Neural cell (in vitro differentiated cells): ENCODE measurements around the gene FHAD1. TPM values are rescaled to one million over a fixed set of nuclear protein-coding genes. Genes with fewer than 3 reads are reported as not detected.

Experiments used
- H2AFZ ChIP-seq: fragments of 200-600, 300-800 bp; sonication (generic), shearing (Covaris generic); 2 replicates; pipeline ENCODE4 v1.6.0; 2014; ENCODE audit warnings: low read depth, mild to moderate bottlenecking, antibody characterized with exemption, low read length, moderate library complexity
- H3F3A ChIP-seq: fragments of 200-600 bp; shearing (Covaris generic); 2 replicates; pipeline ENCODE4 v1.6.1; 2016; ENCODE audit warnings: mild to moderate bottlenecking, moderate library complexity, mixed read lengths, antibody characterized with exemption, low read length; ENCODE audit not compliant: insufficient read depth, poor library complexity, severe bottlenecking
- H3K27ac ChIP-seq: fragments of 200-600, 300-800 bp; sonication (generic), shearing (Covaris generic); 2 replicates; pipeline ENCODE4 v1.5.1; 2014; ENCODE audit warnings: mild to moderate bottlenecking, low read length, moderate library complexity
- H3K27me3 ChIP-seq: fragments of 300-800, 200-600 bp; sonication (generic), shearing (Covaris generic); 2 replicates; pipeline ENCODE4 v1.6.0; 2014; ENCODE audit warnings: mild to moderate bottlenecking, low read depth, low read length, moderate library complexity; ENCODE audit not compliant: insufficient read depth
- H3K36me3 ChIP-seq: fragments of 300-800, 200-600 bp; sonication (generic), shearing (Covaris generic); 2 replicates; pipeline ENCODE4 v1.5.1; 2014; ENCODE audit warnings: mild to moderate bottlenecking, antibody characterized with exemption, low read length, moderate library complexity; ENCODE audit not compliant: insufficient read depth
- H3K4me2 ChIP-seq: fragments of 300-800, 200-600 bp; sonication (generic), shearing (Covaris generic); 2 replicates; pipeline ENCODE4 v1.6.0; 2014; ENCODE audit warnings: mild to moderate bottlenecking, low read length
- H3K4me3 ChIP-seq: fragments of 300-800, 200-600 bp; sonication (generic), shearing (Covaris generic); 2 replicates; pipeline ENCODE4 v1.5.1; 2014; ENCODE audit warnings: mild to moderate bottlenecking, low read length, moderate library complexity
- H3K79me2 ChIP-seq: fragments of 200-600 bp; shearing (Covaris generic); replicated peaks from 2 replicates; pipeline ENCODE4 v1.6.0; 2014; ENCODE audit warnings: mild to moderate bottlenecking, low read length, moderate library complexity; ENCODE audit not compliant: insufficient read depth
- H3K9ac ChIP-seq: fragments of 300-800, 200-600 bp; sonication (generic), shearing (Covaris generic); 2 replicates; pipeline ENCODE4 v1.6.1; 2016; ENCODE audit warnings: mild to moderate bottlenecking, low read length, mixed read lengths
- H3K9me2 ChIP-seq: fragments of 200-600 bp; shearing (Covaris generic); 2 replicates; pipeline ENCODE4 v1.6.1; 2016; ENCODE audit warnings: mild to moderate bottlenecking, low read length, mixed read lengths; ENCODE audit not compliant: insufficient read depth
- H3K9me3 ChIP-seq: fragments of 200-600, 300-800 bp; sonication (generic), shearing (Covaris generic); 2 replicates; pipeline ENCODE4 v1.6.1; 2016; ENCODE audit warnings: mild to moderate bottlenecking, mixed run types, low read length, moderate library complexity, mixed read lengths
- H4K20me1 ChIP-seq: fragments of 200-600 bp; shearing (Covaris generic); 2 replicates; pipeline ENCODE4 v1.6.1; 2016; ENCODE audit warnings: mild to moderate bottlenecking, mixed run types; ENCODE audit not compliant: insufficient read depth
- EP300 ChIP-seq: fragments of 450-650 bp; conservative IDR thresholded peaks from 2 replicates; pipeline ENCODE4 v1.6.1; 2014; ENCODE audit warnings: antibody characterized with exemption, mild to moderate bottlenecking, moderate library complexity; ENCODE audit not compliant: poor library complexity, severe bottlenecking
- EZH2 ChIP-seq: fragments of 200-600, 300-800 bp; shearing (Covaris generic), sonication (generic); IDR thresholded peaks from 2 replicates; pipeline ENCODE4 v1.6.1; 2014; ENCODE audit warnings: antibody characterized with exemption, low read length, borderline replicate concordance, mild to moderate bottlenecking; ENCODE audit not compliant: insufficient read depth, poor library complexity, severe bottlenecking
- MXI1 ChIP-seq: fragments of 450-650 bp; conservative IDR thresholded peaks from 2 replicates; pipeline ENCODE4 v1.6.1; 2014; ENCODE audit warnings: antibody characterized with exemption, mild to moderate bottlenecking; ENCODE audit not compliant: poor library complexity, severe bottlenecking
- POLR2AphosphoS5 ChIP-seq: IDR thresholded peaks from 2 replicates; pipeline ENCODE4 v1.6.1; 2012
- RAD21 ChIP-seq: fragments of 450-650 bp; conservative IDR thresholded peaks from 2 replicates; pipeline ENCODE4 v1.6.1; 2014; ENCODE audit warnings: antibody characterized with exemption, mild to moderate bottlenecking, moderate library complexity
- SMC3 ChIP-seq: fragments of 450-650 bp; conservative IDR thresholded peaks from 2 replicates; pipeline ENCODE4 v1.6.1; 2014; ENCODE audit warnings: antibody characterized with exemption, mild to moderate bottlenecking, moderate library complexity; ENCODE audit not compliant: poor library complexity
- TAF1 ChIP-seq: IDR thresholded peaks from 2 replicates; pipeline ENCODE4 v1.6.1; 2012; ENCODE audit warnings: low read depth
- polyA plus RNA-seq: library from polyadenylated mRNA; depleted of rRNA; stranded (reverse); fragments of >200 nt; gene quantifications from 2 replicates; pipeline ENCODE4 v1.2.3, GENCODE V29; 2014
- TF ChIP-seq, protein P1 (sequence below): fragments of 450-650 bp; IDR thresholded peaks from 2 replicates; pipeline ENCODE4 v1.5.1; 2014; ENCODE audit warnings: antibody characterized with exemption, mild to moderate bottlenecking, moderate library complexity; ENCODE audit not compliant: poor library complexity, severe bottlenecking
- TF ChIP-seq, protein P2 (sequence below): IDR thresholded peaks from 2 replicates; pipeline ENCODE4 v1.6.1; 2012; ENCODE audit warnings: borderline replicate concordance

FHAD1 gene
- polyA plus RNA-seq, 1 donor from 2014 or later = 0.46 TPM

DNA sequence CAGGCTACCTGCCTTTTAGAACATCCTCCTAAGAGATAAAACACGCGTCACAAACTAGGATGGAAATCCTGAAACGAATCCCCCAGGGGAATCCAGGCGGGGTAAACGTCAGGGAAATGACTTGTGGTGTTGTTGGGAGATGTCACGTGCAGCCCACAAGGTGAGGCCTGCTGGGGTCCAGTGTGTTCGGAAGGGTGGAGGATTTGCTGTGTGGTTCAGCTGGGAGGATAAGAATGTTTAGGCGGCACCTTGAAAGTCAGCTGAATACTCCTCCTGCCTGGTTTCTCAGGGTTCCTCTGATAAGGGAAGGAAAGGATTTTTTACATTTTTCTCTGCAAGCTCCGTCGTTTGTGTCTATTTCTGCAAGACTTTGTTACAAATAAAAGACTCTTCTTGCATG lies 88.0 kb downstream of the FHAD1 start:
- Histone ChIP-seq H3K27me3 (no peaks in the 10 kb centered on the region), H3K4me2 (no peak overlapping the region), H3K27ac (no peak overlapping the region), H3K9me2 (no peaks in the 10 kb centered on the region), H4K20me1 (no peaks in the 10 kb centered on the region), H3K9ac (no peak overlapping the region), H3K9me3 (no peaks in the 10 kb centered on the region), H2AFZ (no peak overlapping the region), H3K36me3 (no peaks in the 10 kb centered on the region), H3K79me2 (no peaks in the 10 kb centered on the region), H3F3A (no peaks in the 10 kb centered on the region), H3K4me3 (no peak overlapping the region)
- TF ChIP-seq EP300 (no peak), TAF1 (no peak), RAD21 (no peak), MXI1 (no peak), SMC3 (no peak), EZH2 (no peak), POLR2AphosphoS5 (no peak)
- TF ChIP-seq, protein P1, sequence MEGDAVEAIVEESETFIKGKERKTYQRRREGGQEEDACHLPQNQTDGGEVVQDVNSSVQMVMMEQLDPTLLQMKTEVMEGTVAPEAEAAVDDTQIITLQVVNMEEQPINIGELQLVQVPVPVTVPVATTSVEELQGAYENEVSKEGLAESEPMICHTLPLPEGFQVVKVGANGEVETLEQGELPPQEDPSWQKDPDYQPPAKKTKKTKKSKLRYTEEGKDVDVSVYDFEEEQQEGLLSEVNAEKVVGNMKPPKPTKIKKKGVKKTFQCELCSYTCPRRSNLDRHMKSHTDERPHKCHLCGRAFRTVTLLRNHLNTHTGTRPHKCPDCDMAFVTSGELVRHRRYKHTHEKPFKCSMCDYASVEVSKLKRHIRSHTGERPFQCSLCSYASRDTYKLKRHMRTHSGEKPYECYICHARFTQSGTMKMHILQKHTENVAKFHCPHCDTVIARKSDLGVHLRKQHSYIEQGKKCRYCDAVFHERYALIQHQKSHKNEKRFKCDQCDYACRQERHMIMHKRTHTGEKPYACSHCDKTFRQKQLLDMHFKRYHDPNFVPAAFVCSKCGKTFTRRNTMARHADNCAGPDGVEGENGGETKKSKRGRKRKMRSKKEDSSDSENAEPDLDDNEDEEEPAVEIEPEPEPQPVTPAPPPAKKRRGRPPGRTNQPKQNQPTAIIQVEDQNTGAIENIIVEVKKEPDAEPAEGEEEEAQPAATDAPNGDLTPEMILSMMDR = no peak
- TF ChIP-seq, protein P2, sequence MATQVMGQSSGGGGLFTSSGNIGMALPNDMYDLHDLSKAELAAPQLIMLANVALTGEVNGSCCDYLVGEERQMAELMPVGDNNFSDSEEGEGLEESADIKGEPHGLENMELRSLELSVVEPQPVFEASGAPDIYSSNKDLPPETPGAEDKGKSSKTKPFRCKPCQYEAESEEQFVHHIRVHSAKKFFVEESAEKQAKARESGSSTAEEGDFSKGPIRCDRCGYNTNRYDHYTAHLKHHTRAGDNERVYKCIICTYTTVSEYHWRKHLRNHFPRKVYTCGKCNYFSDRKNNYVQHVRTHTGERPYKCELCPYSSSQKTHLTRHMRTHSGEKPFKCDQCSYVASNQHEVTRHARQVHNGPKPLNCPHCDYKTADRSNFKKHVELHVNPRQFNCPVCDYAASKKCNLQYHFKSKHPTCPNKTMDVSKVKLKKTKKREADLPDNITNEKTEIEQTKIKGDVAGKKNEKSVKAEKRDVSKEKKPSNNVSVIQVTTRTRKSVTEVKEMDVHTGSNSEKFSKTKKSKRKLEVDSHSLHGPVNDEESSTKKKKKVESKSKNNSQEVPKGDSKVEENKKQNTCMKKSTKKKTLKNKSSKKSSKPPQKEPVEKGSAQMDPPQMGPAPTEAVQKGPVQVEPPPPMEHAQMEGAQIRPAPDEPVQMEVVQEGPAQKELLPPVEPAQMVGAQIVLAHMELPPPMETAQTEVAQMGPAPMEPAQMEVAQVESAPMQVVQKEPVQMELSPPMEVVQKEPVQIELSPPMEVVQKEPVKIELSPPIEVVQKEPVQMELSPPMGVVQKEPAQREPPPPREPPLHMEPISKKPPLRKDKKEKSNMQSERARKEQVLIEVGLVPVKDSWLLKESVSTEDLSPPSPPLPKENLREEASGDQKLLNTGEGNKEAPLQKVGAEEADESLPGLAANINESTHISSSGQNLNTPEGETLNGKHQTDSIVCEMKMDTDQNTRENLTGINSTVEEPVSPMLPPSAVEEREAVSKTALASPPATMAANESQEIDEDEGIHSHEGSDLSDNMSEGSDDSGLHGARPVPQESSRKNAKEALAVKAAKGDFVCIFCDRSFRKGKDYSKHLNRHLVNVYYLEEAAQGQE = no peak

DNA sequence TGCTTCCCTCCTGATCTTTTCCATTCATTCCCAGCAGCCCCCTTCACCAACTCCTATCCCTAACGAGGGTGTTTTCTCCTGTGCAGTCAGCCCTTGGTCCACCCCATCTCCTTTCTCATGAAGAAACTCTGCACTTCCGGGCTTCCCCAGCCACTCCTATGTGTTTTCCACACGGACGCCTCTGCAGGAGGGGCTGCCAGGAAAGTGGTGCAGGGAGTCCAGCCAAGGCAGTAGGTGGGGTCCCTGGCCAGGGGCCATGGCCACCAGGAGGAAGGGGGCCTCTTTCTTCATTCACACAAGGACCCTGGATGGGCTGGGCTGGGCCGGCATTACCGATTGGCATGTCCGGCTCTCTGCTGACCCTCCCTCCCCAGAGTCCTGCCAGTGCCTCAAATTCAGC lies 89.8 kb downstream of the FHAD1 start:
- no peak overlapping the region for H3K4me2 ChIP-seq
- H3K27ac ChIP-seq = no peak overlapping the region
- no peaks in the 10 kb centered on the region for H4K20me1 ChIP-seq
- H3K9me2 ChIP-seq = no peaks in the 10 kb centered on the region
- no peaks in the 10 kb centered on the region for H3F3A ChIP-seq
- no peaks in the 10 kb centered on the region for H3K36me3 ChIP-seq
- no peak for TF ChIP-seq SMC3
- TF ChIP-seq EP300 = no peak
- no peak for TF ChIP-seq TAF1
- TF ChIP-seq, protein P1 = no peak
- no peak for TF ChIP-seq EZH2
- TF ChIP-seq POLR2AphosphoS5 = no peak
- TF ChIP-seq RAD21 = no peak
- TF ChIP-seq, protein P2 = no peak
- TF ChIP-seq MXI1 = no peak
- H3K9me3 ChIP-seq = no peaks in the 10 kb centered on the region
- no peak overlapping the region for H3K9ac ChIP-seq
- H3K4me3 ChIP-seq = no peak overlapping the region
- no peaks in the 10 kb centered on the region for H3K79me2 ChIP-seq
- no peaks in the 10 kb centered on the region for H3K27me3 ChIP-seq
- H2AFZ ChIP-seq = no peak overlapping the region
